ENCODE measurements around the gene OCA2.

OCA2 gene

DNA sequence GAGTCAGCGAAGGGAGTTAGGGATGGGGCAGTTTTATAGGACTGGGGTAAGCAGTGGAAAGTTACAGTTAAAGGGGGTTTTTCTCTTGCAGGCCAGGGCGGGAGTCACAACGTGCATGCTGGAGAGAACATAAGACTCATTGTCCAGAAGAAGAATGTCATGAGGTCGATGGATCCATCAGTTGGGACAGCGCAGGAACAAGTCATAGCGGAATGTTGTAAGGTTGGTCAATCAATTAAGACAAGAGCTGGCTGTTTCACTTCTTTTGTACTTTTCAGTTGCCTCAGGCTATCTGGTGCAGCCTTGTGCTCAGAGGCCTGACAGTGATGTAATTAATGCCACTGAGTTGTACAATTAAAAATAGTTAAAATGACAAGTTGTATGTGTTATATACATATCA lies 165.6 kb downstream of the OCA2 start:
- DNase-seq, result no peak

DNA sequence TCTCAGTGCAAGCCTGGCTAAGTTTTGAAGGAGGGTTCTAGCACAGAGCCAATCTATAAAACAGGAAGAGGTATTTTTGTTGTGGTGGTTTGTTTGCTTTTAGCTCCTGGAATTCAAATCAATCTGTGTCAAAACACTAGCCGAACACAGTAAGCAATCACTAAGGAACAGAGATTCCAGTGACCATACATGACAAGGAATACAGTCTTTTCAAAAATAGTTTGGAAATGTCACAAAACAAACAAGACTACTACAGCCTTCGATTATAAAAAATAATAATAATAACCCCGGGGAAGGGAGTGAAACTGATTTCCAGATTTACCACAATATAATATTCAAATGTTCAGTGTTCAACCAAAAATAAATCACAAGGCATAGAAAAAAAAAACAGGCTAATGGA lies 166.5 kb downstream of the OCA2 start:
- no peak for DNase-seq

DNA sequence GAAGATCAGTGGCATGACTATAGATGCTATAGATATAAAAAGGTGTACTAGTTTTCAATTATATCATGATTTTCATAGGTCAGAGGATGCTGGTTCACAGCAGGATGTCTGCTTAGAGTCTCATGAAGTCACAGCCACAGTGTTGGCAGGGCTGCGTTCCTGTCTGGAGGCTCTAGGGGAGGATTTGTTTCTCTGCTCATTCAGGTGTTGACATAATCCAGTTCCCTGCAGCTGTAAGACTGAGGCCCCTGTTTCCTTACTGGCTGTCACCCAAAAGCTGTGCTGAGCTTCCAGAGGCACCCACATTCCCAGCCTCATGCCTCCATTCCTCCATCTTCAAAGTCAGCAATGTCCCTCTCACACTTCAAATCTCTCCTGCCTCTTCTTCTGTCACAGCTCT lies 170.7 kb downstream of the OCA2 start:
- DNase-seq, result peak; percentile 19

DNA sequence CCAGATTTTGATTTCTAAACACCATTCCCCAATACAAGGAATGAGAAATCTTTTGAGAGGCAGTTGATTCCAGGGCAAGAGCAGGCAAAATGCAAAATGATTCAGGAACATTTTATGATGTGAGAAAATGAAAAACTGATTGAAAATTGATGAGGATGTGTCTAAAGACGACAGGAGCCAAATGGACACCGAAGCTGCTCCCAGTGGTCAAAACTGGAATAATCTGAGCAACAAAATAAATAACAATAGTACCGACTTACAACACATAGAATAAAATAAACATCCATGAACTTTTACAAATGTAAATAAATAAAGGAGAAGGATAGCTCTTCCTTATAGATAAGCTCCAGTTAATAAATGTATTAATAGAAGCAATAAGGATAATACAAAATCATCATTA lies 186.8 kb downstream of the OCA2 start:
- DNase-seq, result no peak

DNA sequence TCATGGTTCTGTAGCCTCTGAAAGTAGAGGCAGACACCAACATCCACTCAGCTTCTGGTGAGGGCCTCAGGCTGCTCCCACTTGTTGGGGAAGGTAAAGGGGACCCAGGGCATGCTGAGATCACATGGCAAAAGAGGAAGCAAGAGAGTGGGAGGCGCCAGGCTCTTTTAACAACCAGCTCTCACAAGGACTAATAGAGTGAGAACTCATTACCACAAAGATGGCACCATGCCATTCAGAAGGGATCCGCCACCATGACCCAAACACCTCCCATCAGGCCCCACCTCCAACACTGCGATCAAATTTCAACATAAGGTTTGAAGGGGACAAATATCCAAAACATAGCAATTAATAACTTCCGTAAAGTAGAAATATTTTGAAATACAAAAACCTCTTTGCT lies 192.3 kb downstream of the OCA2 start:
- DNase-seq, result no peak

DNA sequence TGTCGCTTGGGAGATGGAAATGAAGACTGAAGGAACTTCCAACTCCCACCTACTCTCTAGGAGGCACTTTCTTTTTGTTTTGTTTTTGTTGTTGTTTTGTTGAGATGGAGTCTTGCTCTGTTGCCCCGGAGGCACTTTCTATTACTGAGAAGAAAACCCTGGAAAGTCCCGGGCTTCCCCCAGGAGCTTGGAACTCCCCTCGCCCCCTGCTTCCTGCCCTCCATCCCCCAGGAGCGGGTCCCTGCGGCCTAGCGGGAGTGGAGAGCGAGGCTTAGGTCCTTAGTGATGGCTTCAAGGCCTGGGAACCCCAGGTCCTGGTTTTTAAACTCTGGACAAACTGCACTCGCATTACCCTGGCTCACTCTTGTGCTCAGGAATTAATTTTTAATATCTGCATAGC lies 195.7 kb downstream of the OCA2 start:
- DNase-seq, result no peak

DNA sequence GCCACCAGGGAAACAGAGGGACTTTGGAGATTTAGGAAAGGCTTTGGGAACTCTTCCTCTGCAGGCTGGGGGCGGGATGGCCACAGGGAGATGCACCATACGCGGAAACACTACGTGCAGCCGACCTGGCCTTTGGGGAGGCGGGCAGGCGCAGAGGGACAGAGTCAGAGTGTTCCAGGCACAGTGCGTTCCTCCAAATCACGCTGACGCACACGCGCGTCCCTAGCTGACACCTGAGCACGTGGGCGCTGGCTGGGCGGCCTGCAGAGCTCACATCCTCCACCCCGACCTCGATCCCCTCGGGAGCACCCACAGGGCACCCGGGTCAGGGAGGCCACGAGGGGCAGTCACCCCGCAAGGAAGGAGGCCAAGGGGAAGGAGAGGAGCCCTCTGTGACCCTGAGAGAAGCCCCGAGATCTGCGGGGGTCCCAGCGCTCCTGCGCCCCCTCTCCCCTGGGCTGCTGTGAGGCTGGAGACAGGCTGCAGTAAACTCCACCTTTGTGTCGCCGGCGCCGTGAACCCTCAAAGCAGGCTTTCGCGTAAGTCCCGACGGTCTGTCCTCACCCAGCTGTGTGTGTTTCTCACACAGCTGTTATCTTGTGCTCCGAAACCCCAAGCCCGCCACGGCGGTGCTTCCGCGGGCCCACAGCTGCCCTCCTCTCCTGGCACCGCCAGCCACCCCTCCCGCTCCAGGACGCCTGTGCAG lies 196.3 kb downstream of the OCA2 start:
- no peak for DNase-seq

DNA sequence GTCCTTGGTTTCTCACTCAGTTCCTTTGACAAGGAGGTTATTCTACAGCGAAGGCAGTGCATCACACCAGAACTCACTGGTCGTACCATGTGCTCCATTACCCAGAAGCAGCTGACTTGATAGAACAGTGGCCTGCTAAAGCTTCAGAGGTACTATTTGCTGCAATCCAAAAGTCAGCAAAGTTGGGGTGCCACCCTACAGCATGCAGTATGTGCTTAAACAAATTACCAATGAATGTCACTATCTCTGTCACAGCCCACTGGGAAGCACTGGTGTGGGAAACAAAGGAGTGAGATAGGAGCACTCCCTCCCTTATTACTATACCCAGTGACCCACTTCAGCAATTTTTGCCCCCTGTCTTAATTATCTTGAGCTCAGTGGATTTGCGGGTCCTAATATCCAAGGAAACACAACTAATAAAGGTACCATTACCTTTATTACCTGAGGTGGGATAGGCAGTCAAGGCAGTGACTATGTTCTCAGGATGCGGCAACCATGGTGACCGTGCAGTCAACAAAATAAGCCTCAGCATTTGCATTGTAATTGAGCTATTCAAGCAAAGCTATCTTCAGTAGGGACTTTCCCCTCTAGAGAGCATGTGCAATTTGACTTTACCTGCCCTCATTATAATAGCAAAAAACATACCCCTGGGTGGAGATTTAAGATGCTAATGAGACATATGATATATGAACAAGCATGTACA lies 199.4 kb downstream of the OCA2 start:
- DNase-seq, result no peak

DNA sequence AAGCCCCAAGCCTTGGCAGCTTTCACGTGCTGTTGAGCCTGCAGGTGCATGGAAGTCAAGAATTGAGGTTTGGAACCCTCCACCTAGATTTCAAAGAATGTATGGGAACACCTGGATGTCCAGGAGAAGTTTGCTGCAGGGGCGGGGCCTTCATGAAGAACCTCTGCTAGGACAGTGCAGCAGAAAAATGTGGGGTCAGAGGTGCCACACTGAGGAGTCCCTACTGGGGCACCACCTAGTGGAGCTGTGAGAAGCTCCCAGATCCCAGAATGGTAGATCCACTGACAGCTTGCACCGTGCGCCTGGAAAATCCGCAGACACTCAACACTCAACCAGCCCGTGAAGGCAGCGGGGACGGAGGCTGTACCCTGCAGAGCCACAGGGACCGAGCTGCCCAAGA lies 201.6 kb downstream of the OCA2 start:
- no peak for DNase-seq

DNA sequence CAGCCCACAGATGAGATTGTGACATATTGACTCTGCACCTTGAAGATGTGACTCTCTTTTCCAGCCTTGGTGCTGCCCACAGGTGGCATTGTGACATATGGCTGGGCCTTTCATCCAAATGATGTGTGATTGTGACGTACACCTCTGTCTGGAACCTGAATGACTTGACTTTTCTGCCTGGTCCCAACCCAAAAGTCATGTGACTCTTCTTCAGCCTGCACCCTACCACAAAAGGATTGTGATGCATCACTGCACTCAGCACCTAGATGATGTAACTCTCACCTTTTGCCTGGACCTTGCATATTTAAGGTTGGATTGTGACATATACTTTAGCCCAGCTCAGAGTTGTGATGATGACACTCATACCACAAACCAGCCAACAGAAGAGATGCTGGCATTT lies 204.5 kb downstream of the OCA2 start:
- DNase-seq, result no peak

DNA sequence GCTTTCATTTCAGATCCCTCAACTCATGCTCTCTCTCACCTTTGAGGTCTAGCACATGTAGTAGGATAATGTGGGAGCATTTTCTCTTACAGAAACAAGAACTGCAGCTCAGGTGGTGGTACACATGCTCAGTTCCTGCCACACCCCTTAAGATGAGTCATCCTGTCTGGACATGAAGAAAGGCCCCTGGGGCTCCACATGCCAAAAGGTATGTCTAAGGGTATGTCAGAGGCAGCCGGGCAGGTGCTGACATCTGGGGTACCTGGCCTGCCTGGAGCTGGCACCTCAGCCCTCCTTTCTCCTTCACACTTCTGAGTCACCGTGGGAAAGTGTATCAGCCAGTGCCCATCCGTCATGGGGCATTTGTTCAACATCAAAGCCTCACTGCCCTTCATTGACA lies 209.9 kb downstream of the OCA2 start:
- DNase-seq, result no peak

DNA sequence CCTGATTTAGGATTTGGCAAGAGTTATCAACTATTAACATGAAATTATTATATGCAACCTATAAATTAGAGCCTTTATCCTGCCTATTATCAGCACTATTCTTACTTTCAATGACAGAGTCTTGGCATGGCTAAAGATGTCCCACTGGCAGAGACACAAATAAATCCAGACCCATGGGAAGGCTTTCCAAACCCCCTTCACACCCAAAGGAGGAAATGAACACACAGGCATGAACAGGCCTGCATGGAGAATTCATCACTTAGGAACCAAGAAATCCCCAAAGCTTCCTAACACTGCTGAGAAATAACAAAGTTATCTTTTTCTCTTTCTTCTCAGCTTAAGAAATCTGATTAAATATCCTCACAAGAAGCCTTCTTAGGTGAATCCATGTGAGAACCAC lies 213.9 kb downstream of the OCA2 start:
- no peak for DNase-seq

DNA sequence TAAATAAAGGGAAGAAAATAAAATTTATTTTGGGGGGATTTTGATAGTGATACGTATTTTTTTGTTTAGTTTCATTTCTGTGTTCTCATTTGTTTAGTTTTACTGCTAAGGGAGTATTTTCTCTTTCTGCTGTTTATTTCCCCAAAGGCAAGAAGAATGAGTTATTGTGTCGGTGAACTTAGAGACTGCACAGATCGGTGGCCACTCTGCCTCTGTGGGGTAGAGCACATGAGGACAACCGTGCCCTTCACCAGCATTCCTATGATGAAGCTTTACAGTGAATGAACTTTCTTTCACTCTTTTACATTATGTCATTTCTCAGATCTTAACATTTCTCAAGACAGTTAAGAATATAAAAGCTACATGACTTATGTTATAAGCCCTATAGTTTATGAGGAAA lies 214.4 kb downstream of the OCA2 start:
- no peak for DNase-seq

DNA sequence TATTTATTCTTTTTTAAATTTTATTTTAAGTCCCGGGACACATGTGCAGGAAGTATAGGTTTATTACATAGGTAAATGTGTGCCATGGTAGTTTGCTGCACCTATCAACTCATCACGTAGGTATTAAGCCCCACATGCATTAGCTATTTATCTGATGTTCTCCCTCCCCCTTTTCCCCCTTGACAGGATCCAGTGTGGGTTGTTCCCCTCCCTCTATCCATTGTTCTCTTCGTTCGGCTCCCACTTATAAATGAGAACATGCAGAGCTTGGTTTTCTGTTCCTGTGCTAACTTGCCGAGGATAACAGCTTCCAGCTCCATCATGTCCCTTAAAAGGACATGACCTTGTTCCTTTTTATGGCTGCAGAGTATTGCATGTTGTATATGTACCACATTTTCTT lies 220.3 kb downstream of the OCA2 start:
- DNase-seq, result no peak

DNA sequence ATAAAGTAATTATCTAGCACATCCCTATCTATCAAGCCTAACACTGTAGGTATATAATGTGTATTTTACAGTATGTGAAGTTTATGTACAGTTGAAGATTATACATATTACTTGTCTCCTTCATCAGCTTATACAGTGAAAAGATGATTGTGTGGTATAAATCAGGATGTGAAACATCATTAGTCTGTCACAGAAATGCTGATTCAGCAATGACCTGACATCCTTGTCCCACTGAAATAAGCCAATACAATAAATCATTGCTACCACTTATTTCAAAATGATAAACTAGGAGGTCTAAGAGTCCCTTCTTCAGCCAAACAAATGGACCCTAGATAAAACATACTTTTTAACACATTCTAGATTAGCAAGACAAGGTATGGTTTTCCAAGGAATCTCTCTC lies 225.3 kb downstream of the OCA2 start:
- DNase-seq, result no peak

DNA sequence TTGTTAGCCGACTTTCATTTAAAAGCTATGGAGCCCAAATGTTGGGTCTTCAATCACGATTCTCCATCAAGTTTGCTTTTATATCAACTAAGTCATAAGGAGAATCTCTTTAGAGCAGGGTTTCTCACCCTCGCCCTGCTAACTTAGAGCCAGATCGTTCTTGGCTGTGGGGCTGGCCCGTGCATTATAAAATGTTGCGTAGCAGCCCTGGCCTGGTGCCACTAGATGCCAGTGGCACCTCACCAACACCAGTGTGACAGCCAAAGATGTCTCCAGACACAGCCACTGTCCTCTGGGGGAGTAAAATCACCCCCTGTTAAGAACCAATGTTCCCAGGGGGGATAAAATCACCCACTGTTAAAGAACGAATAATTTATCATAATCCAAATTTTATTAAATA lies 226.1 kb downstream of the OCA2 start:
- DNase-seq, result no peak

DNA sequence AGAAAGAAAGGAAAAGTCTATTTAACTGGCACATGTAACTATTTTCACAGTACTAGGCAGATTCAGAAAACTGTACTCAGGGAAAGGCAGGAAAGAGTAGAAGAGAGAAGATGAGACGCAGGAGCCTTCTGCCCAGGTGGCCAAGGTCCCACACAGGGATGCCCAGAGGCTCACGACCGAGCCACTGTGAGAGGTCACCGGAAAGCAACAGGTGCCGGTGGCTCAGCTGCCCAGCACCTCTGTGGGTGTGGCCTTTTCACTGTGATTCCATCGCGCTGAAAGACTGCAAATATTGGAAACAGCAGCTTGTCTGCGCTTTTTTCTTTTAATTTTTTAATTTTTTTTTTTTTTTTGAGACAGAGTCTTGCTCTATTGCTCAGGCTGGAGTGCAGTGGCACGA lies 226.8 kb downstream of the OCA2 start:
- DNase-seq, result no peak

DNA sequence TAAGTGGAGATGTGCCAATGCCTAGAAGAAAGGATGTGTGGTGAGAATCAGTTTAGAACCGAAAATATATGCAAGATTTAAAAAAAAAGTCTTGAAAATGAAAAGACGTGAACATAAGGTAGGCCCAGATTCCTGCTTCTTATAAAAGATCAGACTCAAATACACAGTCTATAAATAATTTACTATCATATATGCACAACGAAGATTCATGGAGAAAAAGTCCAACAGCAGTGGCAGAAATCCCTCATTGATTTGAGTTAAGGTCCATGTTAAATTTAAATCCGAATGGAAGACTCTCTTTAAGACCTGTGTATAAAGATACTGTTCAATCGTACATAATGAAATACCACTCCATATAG lies 227.2 kb downstream of the OCA2 start:
- DNase-seq, result no peak

DNA sequence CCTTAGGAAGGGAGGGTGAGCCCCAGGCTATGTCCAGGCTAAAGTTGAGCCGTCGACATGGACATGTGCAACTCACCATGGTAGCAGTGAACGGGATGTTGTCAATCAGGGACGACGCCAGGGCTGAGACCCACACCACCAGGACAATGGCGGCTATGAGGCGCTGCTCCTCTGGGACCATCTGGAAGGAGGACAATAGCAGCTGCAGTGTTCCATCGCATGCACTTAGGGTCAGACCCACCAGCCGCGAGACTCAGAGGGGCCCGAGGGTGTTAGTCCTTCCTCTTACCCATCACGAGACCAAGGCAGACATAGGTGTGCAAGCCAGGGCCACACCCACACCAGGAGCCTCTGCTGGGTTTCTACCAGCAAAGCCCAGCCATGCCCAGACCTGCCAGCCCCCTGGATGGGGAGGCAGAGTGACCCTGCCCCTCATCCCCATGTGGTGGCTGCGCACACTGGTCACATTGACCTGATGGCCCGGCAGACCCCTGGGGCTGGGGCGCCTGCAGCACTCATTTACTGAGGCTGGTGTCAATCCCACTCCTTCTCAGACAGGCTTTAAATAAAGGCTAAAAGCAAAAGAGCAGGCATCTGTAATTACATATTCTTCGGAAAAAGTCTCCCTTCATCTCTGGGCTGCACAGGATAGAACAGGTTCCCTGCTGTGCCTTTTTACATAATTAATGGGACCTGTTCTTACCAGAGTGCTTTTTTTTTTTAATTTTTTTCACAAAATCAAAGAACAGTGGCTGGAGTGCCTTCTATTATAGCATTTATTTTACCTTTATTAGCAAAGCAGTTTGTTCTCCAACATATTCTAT lies 227.8 kb downstream of the OCA2 start:
- no peak for DNase-seq

DNA sequence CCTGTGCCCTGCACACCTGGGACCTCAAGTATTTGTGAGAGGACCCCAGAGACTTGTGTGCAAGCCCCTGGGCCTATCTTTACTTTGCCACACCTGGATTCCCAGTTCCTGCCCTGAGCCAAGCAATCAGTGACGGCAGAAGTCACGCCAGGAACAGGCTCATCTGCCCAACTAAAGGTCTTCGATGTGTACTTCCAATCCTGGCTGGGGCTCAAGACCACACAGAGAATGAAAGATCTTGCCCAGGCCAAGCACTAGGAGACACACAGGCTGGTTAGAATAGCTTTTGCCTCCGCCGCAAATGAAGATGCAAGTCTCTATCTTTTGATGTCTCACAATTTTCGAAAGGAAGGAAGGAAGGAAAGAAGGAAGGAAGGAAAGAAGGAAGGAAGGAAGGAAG lies 228.8 kb downstream of the OCA2 start:
- DNase-seq, result no peak

DNA sequence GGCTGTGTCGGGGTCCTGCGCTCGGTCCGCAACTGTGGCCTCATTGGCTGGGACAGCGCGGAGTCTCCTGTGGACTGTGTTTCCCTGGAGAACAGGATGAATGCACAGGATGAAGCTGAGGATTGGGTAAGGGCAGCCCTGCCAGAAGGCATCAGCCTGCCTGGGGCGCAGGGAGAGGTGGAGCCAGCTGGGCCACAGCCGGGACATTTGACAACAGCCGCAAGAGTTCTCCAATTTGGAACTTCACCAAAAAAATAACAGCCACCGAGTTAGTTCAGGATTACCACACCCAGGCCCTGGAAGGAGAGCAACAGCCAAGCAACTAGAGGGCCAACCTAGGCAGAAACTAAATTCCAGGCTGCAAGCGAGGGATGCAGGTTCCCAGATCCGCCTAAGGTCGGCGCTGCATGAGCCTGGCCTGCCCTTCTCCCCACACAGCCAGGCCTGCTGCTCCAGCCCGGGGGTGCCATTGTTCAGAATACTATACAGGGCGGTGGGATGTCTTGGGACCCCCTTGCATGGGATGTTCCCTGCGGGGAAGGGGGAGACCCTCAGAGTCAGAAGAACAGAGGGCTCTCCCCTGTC lies 229.3 kb downstream of the OCA2 start:
- DNase-seq, result no peak

DNA sequence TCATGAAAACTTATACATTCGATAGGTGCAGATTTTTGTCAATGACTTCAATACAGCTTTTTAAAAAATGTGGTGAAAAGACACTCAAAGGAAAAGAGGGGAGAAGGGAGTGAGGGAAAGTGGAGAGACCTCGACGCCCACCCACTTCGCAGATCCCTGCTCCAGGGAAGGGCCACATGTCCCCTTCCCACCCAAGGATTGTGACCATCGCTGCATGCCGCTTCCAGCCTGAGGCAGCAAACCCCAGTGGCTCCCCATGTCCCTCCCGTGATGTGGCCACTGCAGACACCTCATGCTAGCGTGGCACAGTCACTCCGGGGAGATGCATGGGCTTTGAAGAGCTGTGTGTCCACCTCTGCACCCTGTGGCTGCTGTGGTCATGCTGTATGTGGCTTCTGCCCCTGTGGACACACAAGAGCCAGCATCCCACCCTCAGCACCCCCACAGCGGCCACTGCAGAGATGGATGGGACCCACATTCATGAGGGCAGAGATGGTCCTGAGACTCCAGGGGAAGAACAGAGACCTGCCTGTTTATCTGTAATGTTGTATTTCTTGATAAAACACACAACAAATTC lies 230.2 kb downstream of the OCA2 start:
- no peak for DNase-seq

DNA sequence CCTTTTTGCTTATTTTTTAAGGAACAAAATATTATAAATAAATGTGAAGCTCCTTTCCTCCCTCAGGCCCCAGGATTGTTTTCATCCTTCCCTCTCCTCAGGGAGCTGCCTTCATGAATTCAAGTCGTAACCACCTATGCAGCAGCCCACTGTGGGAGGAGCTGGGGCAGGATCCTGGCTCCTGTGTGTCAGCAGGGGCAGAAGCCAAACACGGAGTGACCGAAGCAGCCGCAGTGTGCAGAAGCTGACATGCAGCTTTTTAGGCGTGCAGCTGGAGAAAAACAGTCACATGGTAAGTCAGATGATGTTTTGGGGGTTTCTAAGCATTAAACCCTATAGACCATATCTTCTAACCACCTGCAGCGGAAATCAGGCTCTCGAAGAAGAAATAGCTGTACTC lies 231.3 kb downstream of the OCA2 start:
- DNase-seq, result no peak

Measured in fibroblast of skin of right biceps (primary cell).